ENCODE results near the gene ZNF229. TPM values are rescaled to one million over a fixed set of nuclear protein-coding genes. Genes with fewer than 3 reads are reported as not detected.

Gene ZNF229
- total RNA-seq, 1 donor from 2014 or later, result 9.8 TPM

GRCh38 chr19:44451687-44452086 is 3.4 kb upstream of the ZNF229 start:
- H3K27me3 Mint-ChIP-seq (ENCODE audit: low read depth, unreplicated experiment), result peaks cover 2% of the 10 kb centered on the region
- H3K4me3 Mint-ChIP-seq (ENCODE audit: unreplicated experiment), result no peak overlapping the region
- no peaks in the 10 kb centered on the region for H3K4me1 ChIP-seq (ENCODE audit: insufficient read depth, low read length)
- no peak overlapping the region for H3K9ac ChIP-seq (ENCODE audit: low read length)
- H3K36me3 ChIP-seq (ENCODE audit: insufficient read depth, low read length), result no peaks in the 10 kb centered on the region
- no peak overlapping the region for H3K4me2 ChIP-seq (ENCODE audit: low read length)
- no peak overlapping the region for H3K4me3 ChIP-seq (ENCODE audit: insufficient read depth, low read depth, low read length)
- peaks cover 6% of the 10 kb centered on the region for H3K36me3 Mint-ChIP-seq (ENCODE audit: low read depth, unreplicated experiment)
- H3K27me3 ChIP-seq (ENCODE audit: insufficient read depth, low read length), result no peaks in the 10 kb centered on the region
- H3K27ac ChIP-seq (ENCODE audit: low read depth, low read length), result no peak overlapping the region
- DNase-seq (ENCODE audit: low read depth), result no peak
- no peak overlapping the region for H2AFZ ChIP-seq (ENCODE audit: low read depth, low read length)
- H4K20me1 ChIP-seq (ENCODE audit: insufficient read depth, low read length), result no peaks in the 10 kb centered on the region
- H3K79me2 ChIP-seq (ENCODE audit: insufficient read depth, low read length), result peaks cover 4% of the 10 kb centered on the region
- TF ChIP-seq CTCF (IDR thresholded peaks at IDR 0.05; ENCODE audit: insufficient read depth, low read depth, low read length), result no peak
- no peak for TF ChIP-seq EZH2 (IDR thresholded peaks at IDR 0.05; ENCODE audit: insufficient read depth, low read length)
- peaks cover 27% of the 10 kb centered on the region for H3K9me3 Mint-ChIP-seq (ENCODE audit: unreplicated experiment)
- H3K9me3 ChIP-seq (ENCODE audit: insufficient read depth, low read depth, low read length), result peaks cover 7% of the 10 kb centered on the region
- H3K4me1 Mint-ChIP-seq (ENCODE audit: low read depth, unreplicated experiment), result peaks cover 2% of the 10 kb centered on the region
- no peak for FAIRE-seq
- H3K27ac Mint-ChIP-seq (ENCODE audit: unreplicated experiment), result no peak overlapping the region

GRCh38 chr19:44438441-44438840 is 9.8 kb downstream of the ZNF229 start:
- Histone ChIP-seq H3K4me1 (ENCODE audit: insufficient read depth, low read length) (no peaks in the 10 kb centered on the region), H3K9me3 (ENCODE audit: insufficient read depth, low read depth, low read length) (peaks cover 8% of the 10 kb centered on the region), H2AFZ (ENCODE audit: low read depth, low read length) (no peak overlapping the region), H3K27me3 (ENCODE audit: insufficient read depth, low read length) (no peaks in the 10 kb centered on the region), H3K4me2 (ENCODE audit: low read length) (no peak overlapping the region), H3K79me2 (ENCODE audit: insufficient read depth, low read length) (no peaks in the 10 kb centered on the region), H3K4me3 (ENCODE audit: insufficient read depth, low read depth, low read length) (no peak overlapping the region), H3K27ac (ENCODE audit: low read depth, low read length) (no peak overlapping the region), H4K20me1 (ENCODE audit: insufficient read depth, low read length) (no peaks in the 10 kb centered on the region), H3K9ac (ENCODE audit: low read length) (no peak overlapping the region), H3K36me3 (ENCODE audit: insufficient read depth, low read length) (peaks cover 21% of the 10 kb centered on the region)
- Mint-ChIP-seq H3K4me3 (ENCODE audit: unreplicated experiment) (no peak overlapping the region), H3K27me3 (ENCODE audit: low read depth, unreplicated experiment) (no peaks in the 10 kb centered on the region), H3K9me3 (ENCODE audit: unreplicated experiment) (peaks cover 24% of the 10 kb centered on the region), H3K36me3 (ENCODE audit: low read depth, unreplicated experiment) (peaks cover 37% of the 10 kb centered on the region), H3K4me1 (ENCODE audit: low read depth, unreplicated experiment) (no peaks in the 10 kb centered on the region), H3K27ac (ENCODE audit: unreplicated experiment) (no peak overlapping the region)
- no peak for DNase-seq (ENCODE audit: low read depth)
- FAIRE-seq, result no peak
- TF ChIP-seq EZH2 (IDR thresholded peaks at IDR 0.05; ENCODE audit: insufficient read depth, low read length) (no peak), CTCF (IDR thresholded peaks at IDR 0.05; ENCODE audit: insufficient read depth, low read depth, low read length) (no peak)

GRCh38 chr19:44435441-44435840 is 12.8 kb downstream of the ZNF229 start:
- Mint-ChIP-seq H3K36me3 (ENCODE audit: low read depth, unreplicated experiment) (peaks cover 48% of the 10 kb centered on the region), H3K4me3 (ENCODE audit: unreplicated experiment) (no peak overlapping the region), H3K27me3 (ENCODE audit: low read depth, unreplicated experiment) (no peaks in the 10 kb centered on the region), H3K9me3 (ENCODE audit: unreplicated experiment) (peaks cover 36% of the 10 kb centered on the region), H3K4me1 (ENCODE audit: low read depth, unreplicated experiment) (no peaks in the 10 kb centered on the region), H3K27ac (ENCODE audit: unreplicated experiment) (no peak overlapping the region)
- Histone ChIP-seq H3K27ac (ENCODE audit: low read depth, low read length) (no peak overlapping the region), H3K4me2 (ENCODE audit: low read length) (no peak overlapping the region), H3K4me3 (ENCODE audit: insufficient read depth, low read depth, low read length) (no peak overlapping the region), H4K20me1 (ENCODE audit: insufficient read depth, low read length) (no peaks in the 10 kb centered on the region), H3K79me2 (ENCODE audit: insufficient read depth, low read length) (no peaks in the 10 kb centered on the region), H2AFZ (ENCODE audit: low read depth, low read length) (no peak overlapping the region), H3K36me3 (ENCODE audit: insufficient read depth, low read length) (peaks cover 20% of the 10 kb centered on the region), H3K4me1 (ENCODE audit: insufficient read depth, low read length) (no peaks in the 10 kb centered on the region), H3K9ac (ENCODE audit: low read length) (no peak overlapping the region), H3K27me3 (ENCODE audit: insufficient read depth, low read length) (no peaks in the 10 kb centered on the region), H3K9me3 (ENCODE audit: insufficient read depth, low read depth, low read length) (peaks cover 22% of the 10 kb centered on the region)
- DNase-seq (ENCODE audit: low read depth) (no peak), FAIRE-seq (no peak)
- TF ChIP-seq CTCF (IDR thresholded peaks at IDR 0.05; ENCODE audit: insufficient read depth, low read depth, low read length) (no peak), EZH2 (IDR thresholded peaks at IDR 0.05; ENCODE audit: insufficient read depth, low read length) (no peak)
